DND-41 (cell line): ENCODE data around the gene EML1.

Experiments used
- ATAC-seq: fragments of 200-7000 bp; cut with Tn5 transposase; 3 replicates; pipeline ENCODE4 v1.9.1; 2021; ENCODE audit warnings: low read depth; ENCODE audit not compliant: insufficient read depth
- DNase-seq: peaks from one replicate; pipeline ENCODE4 v3.0.0-alpha.2; 2020
- H2AFZ ChIP-seq: 2 replicates; pipeline ENCODE4 v1.6.0; 2012; ENCODE audit warnings: low read depth, low read length
- H3K27ac ChIP-seq: 2 replicates; pipeline ENCODE4 v1.5.1; 2012; ENCODE audit warnings: low read length, inconsistent platforms
- H3K27me3 ChIP-seq: fragments of 200-600 bp; sonication (generic); 2 replicates; pipeline ENCODE4 v1.6.0; 2012; ENCODE audit warnings: low read length, mild to moderate bottlenecking, inconsistent platforms; ENCODE audit not compliant: insufficient read depth, poor library complexity
- H3K36me3 ChIP-seq: 2 replicates; pipeline ENCODE4 v1.5.1; 2012; ENCODE audit warnings: low read length, inconsistent platforms; ENCODE audit not compliant: insufficient read depth
- H3K4me1 ChIP-seq: 2 replicates; pipeline ENCODE4 v1.5.1; 2012; ENCODE audit warnings: mild to moderate bottlenecking, low read length; ENCODE audit not compliant: insufficient read depth
- H3K4me2 ChIP-seq: 2 replicates; pipeline ENCODE4 v1.6.0; 2012; ENCODE audit warnings: mild to moderate bottlenecking, moderate library complexity, low read length, inconsistent platforms; ENCODE audit not compliant: insufficient read depth
- H3K4me3 ChIP-seq, 2 experiments: fragments of 200-600 bp in 1 of 2; shearing (Covaris generic) in 1 of 2; 2 replicates each; pipeline ENCODE4 v1.5.1; 2012 to 2016; ENCODE audit warnings: inconsistent platforms in 2 of 2, low read length in 2 of 2, mild to moderate bottlenecking in 2 of 2, low read depth in 1 of 2, moderate library complexity in 1 of 2
- H3K79me2 ChIP-seq: 2 replicates; pipeline ENCODE4 v1.6.0; 2012; ENCODE audit warnings: low read length, inconsistent platforms; ENCODE audit not compliant: insufficient read depth
- H3K9ac ChIP-seq: 2 replicates; pipeline ENCODE4 v1.6.0; 2012; ENCODE audit warnings: low read depth, mild to moderate bottlenecking, inconsistent platforms, low read length, moderate library complexity
- H3K9me3 ChIP-seq: 2 replicates; pipeline ENCODE4 v1.5.1; 2012; ENCODE audit warnings: low read length, moderate library complexity, mild to moderate bottlenecking, inconsistent platforms; ENCODE audit not compliant: insufficient read depth, severe bottlenecking
- H4K20me1 ChIP-seq: 2 replicates; pipeline ENCODE4 v1.6.0; 2012; ENCODE audit warnings: low read length; ENCODE audit not compliant: insufficient read depth
- CTCF ChIP-seq: IDR thresholded peaks from 2 replicates; pipeline ENCODE4 v1.5.1; 2012; ENCODE audit warnings: borderline replicate concordance, low read length, moderate library complexity, mild to moderate bottlenecking; ENCODE audit not compliant: poor library complexity, severe bottlenecking; ENCODE audit errors: extremely low read depth
- EZH2 ChIP-seq: IDR thresholded peaks from 3 replicates; pipeline ENCODE4 v1.6.1; 2012; ENCODE audit warnings: borderline replicate concordance, low read depth, mild to moderate bottlenecking, moderate library complexity, low read length, inconsistent platforms; ENCODE audit not compliant: severe bottlenecking

The EML1 gene

DNA sequence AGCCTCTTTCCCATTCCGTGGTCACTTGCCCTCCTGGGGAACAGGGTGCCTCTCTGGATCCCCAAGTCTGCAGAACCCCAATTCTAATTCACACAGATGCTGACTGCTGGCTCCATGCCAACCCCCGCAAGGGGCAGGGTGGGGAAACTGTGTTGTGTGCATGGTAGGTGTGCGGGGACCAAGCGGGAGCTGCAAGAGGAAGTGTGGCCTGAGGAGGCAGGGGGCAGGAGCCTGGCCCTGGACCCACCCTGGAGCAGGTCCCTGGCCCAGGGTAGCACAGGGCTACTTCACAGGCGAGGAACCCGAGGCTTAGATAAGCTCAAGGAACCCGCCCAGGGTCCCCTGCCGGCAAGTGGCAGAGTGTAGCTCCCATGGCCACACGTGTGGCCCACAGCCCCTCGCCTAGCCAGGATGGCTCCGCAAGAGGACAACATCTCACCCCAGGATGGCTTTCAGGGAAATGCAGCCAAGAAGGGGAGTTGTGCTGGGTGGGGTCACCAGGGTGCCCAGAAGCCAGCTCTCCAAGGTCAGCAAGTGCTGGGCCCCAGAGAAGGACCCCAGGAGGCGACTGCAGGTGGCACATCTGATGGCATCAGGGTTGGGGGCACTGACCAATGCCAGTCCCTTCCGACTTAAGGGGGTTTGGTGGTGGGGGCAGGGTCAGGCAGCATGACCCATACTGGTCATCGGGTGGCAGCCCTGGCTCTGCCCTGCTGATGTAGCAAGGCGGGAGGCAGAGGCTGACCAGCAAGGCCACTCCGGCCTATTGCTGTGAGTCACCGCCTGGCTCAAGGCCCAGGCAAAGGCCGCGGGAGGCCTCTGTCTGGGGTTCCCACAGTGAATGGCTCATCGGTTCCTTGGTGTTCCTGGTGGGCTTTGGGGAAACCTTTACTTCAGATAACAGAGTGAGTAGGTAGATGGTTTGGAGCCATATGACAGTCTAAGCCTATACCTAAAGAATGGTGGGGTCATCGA, 37.3 kb upstream of the EML1 start:
- H3K9ac ChIP-seq: no peak overlapping the region

GRCh38 chr14:99756796-99757195, 36.4 kb upstream of the EML1 start:
- Histone ChIP-seq H3K27me3 (peaks cover 12% of the 10 kb centered on the region), H4K20me1 (no peaks in the 10 kb centered on the region; the same call in 1 of the 2 replicates), H3K4me2 (no peak overlapping the region), H3K79me2 (no peaks in the 10 kb centered on the region), H3K4me3 (no peak overlapping the region), H3K4me1 (no peaks in the 10 kb centered on the region), H3K9me3 (no peaks in the 10 kb centered on the region), H3K27ac (no peak overlapping the region), H2AFZ (no peak overlapping the region), H3K9ac (no peak overlapping the region), H3K36me3 (no peaks in the 10 kb centered on the region)
- no peak for TF ChIP-seq CTCF
- no peak for TF ChIP-seq EZH2
- DNase-seq (no peak), ATAC-seq (no peak)

More for the DNA sequence above, 37.3 kb upstream of the EML1 start:
- Histone ChIP-seq H3K27ac (no peak overlapping the region), H3K79me2 (no peaks in the 10 kb centered on the region), H4K20me1 (peaks cover 4% of the 10 kb centered on the region; the same call in 1 of the 2 replicates), H3K36me3 (no peaks in the 10 kb centered on the region), H3K9me3 (no peaks in the 10 kb centered on the region), H3K4me1 (no peaks in the 10 kb centered on the region), H3K4me2 (no peak overlapping the region), H3K4me3 (no peak overlapping the region), H2AFZ (no peak overlapping the region), H3K27me3 (peaks cover 20% of the 10 kb centered on the region)
- ATAC-seq (no peak), DNase-seq (no peak)
- no peak for TF ChIP-seq CTCF
- TF ChIP-seq EZH2: no peak

DNA sequence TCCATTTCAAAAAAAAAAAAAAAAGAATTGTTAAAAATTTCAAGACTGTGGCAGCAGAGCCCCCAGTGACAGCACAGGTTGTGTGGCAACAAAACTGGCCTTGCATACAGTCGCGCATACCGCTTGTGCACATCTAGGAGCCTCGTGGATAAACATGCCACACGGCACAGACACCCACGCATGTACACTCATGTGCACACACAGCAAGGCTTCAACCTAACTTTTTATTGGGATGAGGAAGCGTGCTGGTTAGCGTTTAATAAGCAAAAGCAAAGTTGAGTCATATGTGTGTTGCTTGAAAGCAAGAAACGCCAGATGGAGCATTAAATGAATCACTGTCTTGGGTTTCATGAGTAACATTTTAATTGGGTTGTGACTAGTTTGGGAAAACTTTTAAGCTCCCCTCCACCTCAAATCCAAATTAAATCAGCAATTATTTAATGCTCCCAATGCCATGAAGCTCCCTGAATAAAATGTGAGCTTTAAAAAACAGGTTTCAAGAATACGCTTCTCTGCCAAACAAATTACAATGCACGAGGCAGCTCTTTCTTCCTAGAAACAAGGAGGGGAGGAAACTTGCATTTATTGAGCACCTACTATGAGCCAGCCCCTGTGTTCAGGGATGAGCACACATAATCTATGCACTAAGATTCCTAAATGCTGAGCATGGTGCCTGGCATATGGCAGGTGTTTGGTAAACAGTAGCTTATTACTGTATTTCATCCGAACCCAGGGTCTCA, 35.7 kb upstream of the EML1 start:
- ATAC-seq: no peak
- no peaks in the 10 kb centered on the region for H3K36me3 ChIP-seq
- H3K27ac ChIP-seq: no peak overlapping the region
- no peak overlapping the region for H3K9ac ChIP-seq
- no peaks in the 10 kb centered on the region; the same call in 1 of the 2 replicates for H4K20me1 ChIP-seq
- no peak overlapping the region for H2AFZ ChIP-seq
- no peak for DNase-seq
- no peaks in the 10 kb centered on the region for H3K9me3 ChIP-seq
- H3K4me2 ChIP-seq: no peak overlapping the region
- no peaks in the 10 kb centered on the region for H3K79me2 ChIP-seq
- no peak overlapping the region for H3K4me3 ChIP-seq
- TF ChIP-seq EZH2: no peak
- TF ChIP-seq CTCF: no peak
- no peaks in the 10 kb centered on the region for H3K4me1 ChIP-seq
- peaks cover 10% of the 10 kb centered on the region for H3K27me3 ChIP-seq
